GM20000 (cell line): ENCODE measurements around the gene CSMD2.

Experiments used
- DNase-seq: peaks from one replicate; pipeline ENCODE4 v3.0.0; 2012; ENCODE audit warnings: low spot score
- CTCF ChIP-seq: IDR thresholded peaks from 2 replicates; pipeline ENCODE4 v1.5.1; 2012; ENCODE audit warnings: mild to moderate bottlenecking, control low read depth; ENCODE audit errors: extremely low read depth, missing control alignments

The CSMD2 gene

GRCh38 chr1:33501309-33501708 is 663.7 kb downstream of the CSMD2 start:
- TF ChIP-seq CTCF = no peak
- no peak for DNase-seq

GRCh38 chr1:33500547-33500946 is 664.5 kb downstream of the CSMD2 start:
- DNase-seq = no peak
- no peak for TF ChIP-seq CTCF

- no peak for DNase-seq
- no peak for TF ChIP-seq CTCF
Measured at GRCh38 chr1:33497410-33497809, 667.6 kb downstream of the CSMD2 start.

GRCh38 chr1:33494929-33495328 is 670.1 kb downstream of the CSMD2 start:
- no peak for DNase-seq
- TF ChIP-seq CTCF = no peak

- DNase-seq = no peak
- TF ChIP-seq CTCF = no peak
Measured at GRCh38 chr1:33488624-33489023, 676.4 kb downstream of the CSMD2 start.

GRCh38 chr1:33482412-33482811 is 682.6 kb downstream of the CSMD2 start:
- no peak for TF ChIP-seq CTCF

GRCh38 chr1:33477451-33477850 is 687.6 kb downstream of the CSMD2 start:
- no peak for TF ChIP-seq CTCF
- no peak for DNase-seq

More at GRCh38 chr1:33482412-33482811, 682.6 kb downstream of the CSMD2 start:
- no peak for DNase-seq
